Coronary artery (tissue), 2 donors: ENCODE results near the gene DLAT.
"Not testable (repeated sequence)": the region's sequence is repeated elsewhere in the genome, so short reads cannot be mapped to it uniquely, and the experiment has no call there.

Source experiments
- DNase-seq: peaks from one replicate; pipeline ENCODE4 v3.0.0-alpha.2; 2017; ENCODE audit warnings: low spot score
- H3K27ac ChIP-seq, 2 donors: fragments of 200-600 bp; sonication (generic); one replicate each; pipeline ENCODE4 v1.5.1; 2016 to 2019
- H3K4me3 ChIP-seq: fragments of 200-600 bp; sonication (generic); 2 replicates; pipeline ENCODE4 v1.5.1; 2016; ENCODE audit warnings: mild to moderate bottlenecking, moderate library complexity
- TF ChIP-seq, protein P1 (sequence below): fragments of 200-600 bp; sonication (generic); IDR thresholded peaks from one replicate; pipeline ENCODE4 v1.5.1; 2019; ENCODE audit warnings: antibody characterized with exemption

Gene DLAT

DNA sequence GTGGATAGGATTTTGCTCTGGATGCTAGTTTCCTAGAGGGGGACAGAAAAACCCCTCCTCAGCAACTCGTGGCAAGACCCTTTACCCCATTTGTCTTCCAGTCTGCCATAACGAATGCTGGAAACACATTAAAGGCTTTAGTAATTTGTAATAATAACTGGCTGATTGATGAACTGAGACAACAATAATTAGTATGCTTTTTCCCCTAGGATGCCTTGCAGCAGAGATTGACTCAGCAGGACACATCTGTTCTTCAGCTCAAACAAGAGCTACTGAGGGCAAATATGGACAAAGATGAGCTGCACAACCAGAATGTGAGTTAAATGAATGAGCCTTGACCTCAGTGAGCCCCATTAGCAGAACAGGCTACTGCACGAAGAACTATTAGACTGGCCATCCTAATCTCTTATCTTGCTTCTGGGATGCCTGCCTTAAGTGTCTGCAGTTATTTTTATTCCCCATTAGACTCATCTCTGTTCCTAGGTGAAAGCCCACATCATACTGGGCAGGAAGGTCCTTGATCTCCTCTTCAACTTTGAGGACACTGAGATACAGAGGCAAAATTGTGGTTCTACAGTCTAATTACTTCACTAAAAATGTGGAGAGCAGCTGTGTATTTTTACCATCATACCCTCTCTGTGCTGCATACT, 32.9 kb upstream of the DLAT start:
- H3K4me3 ChIP-seq, result no peak overlapping the region
- TF ChIP-seq, protein P1, sequence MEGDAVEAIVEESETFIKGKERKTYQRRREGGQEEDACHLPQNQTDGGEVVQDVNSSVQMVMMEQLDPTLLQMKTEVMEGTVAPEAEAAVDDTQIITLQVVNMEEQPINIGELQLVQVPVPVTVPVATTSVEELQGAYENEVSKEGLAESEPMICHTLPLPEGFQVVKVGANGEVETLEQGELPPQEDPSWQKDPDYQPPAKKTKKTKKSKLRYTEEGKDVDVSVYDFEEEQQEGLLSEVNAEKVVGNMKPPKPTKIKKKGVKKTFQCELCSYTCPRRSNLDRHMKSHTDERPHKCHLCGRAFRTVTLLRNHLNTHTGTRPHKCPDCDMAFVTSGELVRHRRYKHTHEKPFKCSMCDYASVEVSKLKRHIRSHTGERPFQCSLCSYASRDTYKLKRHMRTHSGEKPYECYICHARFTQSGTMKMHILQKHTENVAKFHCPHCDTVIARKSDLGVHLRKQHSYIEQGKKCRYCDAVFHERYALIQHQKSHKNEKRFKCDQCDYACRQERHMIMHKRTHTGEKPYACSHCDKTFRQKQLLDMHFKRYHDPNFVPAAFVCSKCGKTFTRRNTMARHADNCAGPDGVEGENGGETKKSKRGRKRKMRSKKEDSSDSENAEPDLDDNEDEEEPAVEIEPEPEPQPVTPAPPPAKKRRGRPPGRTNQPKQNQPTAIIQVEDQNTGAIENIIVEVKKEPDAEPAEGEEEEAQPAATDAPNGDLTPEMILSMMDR, result no peak
- no peak for DNase-seq
- no peak overlapping the region for H3K27ac ChIP-seq

DNA sequence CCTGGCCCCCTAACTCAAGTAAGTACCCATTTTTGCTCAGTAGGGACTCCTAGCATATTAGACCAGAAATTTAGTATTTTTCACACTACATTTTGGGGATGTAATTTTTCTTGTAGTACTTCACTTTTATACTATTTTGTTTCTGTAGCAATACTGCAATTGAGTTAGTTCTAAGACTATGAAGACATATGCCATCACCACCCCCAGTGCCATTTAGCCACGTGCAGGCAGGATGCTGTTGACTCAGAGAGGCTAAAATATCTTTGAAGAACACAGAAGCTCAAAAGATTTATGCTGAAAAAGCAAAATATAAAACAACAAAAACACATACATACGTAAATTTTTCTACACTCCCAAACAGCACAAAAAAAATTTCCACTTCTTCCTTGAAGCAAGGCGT, 29.1 kb upstream of the DLAT start:
- H3K4me3 ChIP-seq, result no peak overlapping the region
- no peak for DNase-seq
- no peak overlapping the region for H3K27ac ChIP-seq
- TF ChIP-seq, protein P1, result no peak

DNA sequence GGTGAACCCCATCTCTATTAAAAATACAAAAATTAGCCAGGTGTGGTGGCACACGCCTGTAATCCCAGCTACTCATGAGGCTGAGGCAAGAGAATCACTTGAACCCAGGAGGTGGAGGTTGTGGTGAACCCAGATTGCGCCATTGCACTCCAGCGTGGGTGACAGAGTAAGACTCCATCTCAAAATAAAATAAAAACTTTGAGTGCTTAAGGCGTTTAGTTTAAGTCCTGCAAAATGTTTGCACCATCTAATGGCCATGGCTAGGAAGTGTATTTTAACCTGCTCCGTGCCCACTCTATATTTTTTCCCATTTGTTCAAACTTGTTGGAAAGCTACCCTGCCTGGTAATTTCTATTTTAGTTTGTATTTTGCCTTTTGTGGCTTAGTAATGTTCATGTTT, 28.5 kb upstream of the DLAT start:
- not testable (repeated sequence) for H3K4me3 ChIP-seq, DNase-seq, H3K27ac ChIP-seq
- TF ChIP-seq, protein P1, result peak; percentile 29

DNA sequence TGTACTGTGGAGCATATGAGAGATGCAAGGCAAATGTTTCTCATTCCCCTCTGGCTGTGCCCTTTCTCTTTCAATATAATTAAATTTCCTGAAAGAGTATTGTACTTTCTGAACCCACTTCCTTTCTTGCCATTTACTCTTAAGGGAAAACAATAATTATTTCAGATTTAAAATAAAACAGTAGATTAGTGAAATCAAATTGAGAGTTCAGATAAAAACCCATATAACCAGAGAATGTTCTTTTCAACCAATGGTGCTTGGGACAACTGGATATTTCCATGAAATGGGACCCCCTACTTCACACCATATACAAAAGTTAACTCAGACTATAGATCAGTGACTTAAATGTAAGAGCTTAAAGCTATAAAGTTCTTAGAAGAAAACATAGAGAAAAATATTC, 26.1 kb upstream of the DLAT start:
- TF ChIP-seq, protein P1, result no peak
- no peak for DNase-seq
- no peak overlapping the region for H3K4me3 ChIP-seq
- H3K27ac ChIP-seq, result no peak overlapping the region

DNA sequence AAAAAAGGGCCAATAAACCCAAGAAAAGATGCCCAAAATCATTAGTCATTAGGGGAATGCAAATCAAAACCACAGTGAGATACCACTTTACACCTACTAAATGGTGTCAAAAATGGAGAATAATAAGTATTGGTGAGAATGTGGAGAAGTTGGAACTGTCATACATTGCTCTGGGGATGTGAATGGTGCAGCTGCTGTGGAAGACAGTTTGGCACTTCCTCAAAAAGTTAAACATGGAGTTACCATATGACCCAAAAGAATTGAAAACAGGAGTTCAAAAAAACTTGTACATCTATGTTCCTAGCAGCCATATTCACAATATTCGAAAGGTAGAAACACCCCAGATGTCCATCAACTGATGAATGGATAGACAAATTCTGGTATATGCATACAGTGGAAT, 24.5 kb upstream of the DLAT start:
- no peak for DNase-seq
- TF ChIP-seq, protein P1, result no peak

DNA sequence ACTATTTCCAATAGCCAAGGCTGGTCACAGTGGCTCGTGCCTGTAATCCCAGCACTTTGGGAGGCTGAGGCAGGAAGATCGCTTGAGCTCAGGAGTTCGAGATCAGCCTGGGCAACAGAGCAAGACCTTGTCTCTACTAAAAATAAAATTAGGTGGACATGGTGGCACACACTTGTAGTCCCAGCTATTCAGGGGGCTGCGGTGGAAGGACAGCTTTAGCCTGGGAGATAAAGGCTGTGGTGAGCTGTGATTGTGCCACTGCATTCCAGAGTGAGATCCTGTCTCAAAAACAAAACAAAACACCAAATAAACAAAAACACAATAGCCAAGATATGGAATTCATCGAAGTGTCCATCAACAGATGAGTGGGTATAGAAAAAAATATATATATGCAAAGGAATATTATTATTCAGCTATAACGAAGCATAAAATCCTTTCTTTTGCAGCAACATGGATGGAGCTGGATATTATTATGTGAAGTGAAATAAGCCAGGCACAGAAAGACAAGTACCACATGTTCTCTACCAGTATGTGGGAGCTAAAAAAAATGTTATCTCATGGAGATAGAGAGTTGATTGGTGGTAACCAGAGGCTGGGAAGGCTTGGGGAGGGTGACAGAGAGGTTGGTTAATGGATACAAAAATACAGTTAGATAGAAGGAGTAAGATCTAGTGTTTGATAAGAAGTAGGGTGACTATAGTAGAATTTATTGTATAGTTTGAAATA, 22.6 kb upstream of the DLAT start:
- TF ChIP-seq, protein P1, result no peak
- no peak overlapping the region for H3K27ac ChIP-seq
- H3K4me3 ChIP-seq, result no peak overlapping the region
- no peak for DNase-seq

More for the DNA sequence above, 24.5 kb upstream of the DLAT start:
- no peak overlapping the region for H3K4me3 ChIP-seq
- no peak overlapping the region for H3K27ac ChIP-seq

DNA sequence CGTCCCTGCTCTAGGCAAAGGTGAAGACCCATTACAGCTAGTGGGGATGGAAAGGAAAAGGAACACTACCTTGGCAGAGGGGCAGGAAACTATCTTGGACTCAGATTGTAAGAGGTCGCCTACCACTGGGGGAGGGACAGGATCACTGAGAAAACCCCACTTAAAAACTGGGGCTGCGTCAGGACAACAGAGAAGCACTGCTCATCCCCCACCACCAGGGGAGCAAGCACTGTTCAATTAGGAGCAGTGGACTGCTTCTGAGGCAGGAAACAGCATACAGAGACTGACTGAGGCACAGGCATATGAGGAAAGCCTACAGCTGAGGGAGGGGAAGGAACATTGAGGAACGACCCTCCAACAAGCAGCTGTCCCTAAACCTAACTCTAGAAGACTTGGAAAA, 20.8 kb upstream of the DLAT start:
- TF ChIP-seq, protein P1, result no peak
- DNase-seq, result no peak
- H3K4me3 ChIP-seq, result no peak overlapping the region
- no peak overlapping the region for H3K27ac ChIP-seq
